GM12878 (cell line): ENCODE measurements around the gene ATP7A. TPM values are rescaled to one million over a fixed set of nuclear protein-coding genes. Genes with fewer than 3 reads are reported as not detected.

Experiments
- ATAC-seq: fragments of 200-7000 bp; cut with Tn5 transposase; 3 replicates; pipeline ENCODE4 v1.9.1; 2020; ENCODE audit warnings: mild to moderate bottlenecking, moderate library complexity
- BruUV-seq: library from RNA; stranded (reverse); fragments of 400-500 nt; replicated peaks from 2 replicates; lab custom pipeline; 2021; lab: Mats Ljungman, UMichigan
- CTCF ChIA-PET: fragments of 300-600 bp; sonication (Branson Sonifier 250); formaldehyde crosslinking; extraction: SDS; loops from one replicate; lab custom pipeline; 2021; ENCODE audit warnings: inconsistent platforms; lab: Yijun Ruan, JAX
- POLR2A ChIA-PET: fragments of 350-600 bp; formaldehyde crosslinking; extraction: SDS; loops from one replicate; lab custom pipeline; 2021; ENCODE audit warnings: inconsistent platforms; lab: Charles Lee
- RAD21 ChIA-PET: fragments of 300-600 bp; sonication (Branson Sonifier 250); formaldehyde crosslinking; loops from one replicate; lab custom pipeline; 2023; ENCODE audit warnings: antibody characterized with exemption; ENCODE audit not compliant: unreplicated experiment; lab: Charles Lee
- SMC1A ChIA-PET: fragments of 300-600 bp; sonication (Branson Sonifier 250); formaldehyde crosslinking; loops from one replicate; lab custom pipeline; 2023; ENCODE audit not compliant: unreplicated experiment, uncharacterized antibody; lab: Charles Lee
- DNase-seq: peaks from one replicate; pipeline ENCODE4 v3.0.0-alpha.2; 2011; ENCODE audit warnings: low read depth, low spot score
- FAIRE-seq: peaks from 3 replicates; lab custom pipeline; 2011; peaks lifted over from hg19 to GRCh38; lab: Jason Lieb, UNC
- H2AFZ ChIP-seq: 2 replicates; pipeline ENCODE4 v1.6.0; 2011; ENCODE audit warnings: low read depth, low read length, control low read depth; ENCODE audit not compliant: control insufficient read depth
- H3K27ac ChIP-seq: 2 replicates; pipeline ENCODE4 v1.5.1; 2011; ENCODE audit warnings: control low read depth; ENCODE audit not compliant: control insufficient read depth, insufficient read depth
- H3K27me3 ChIP-seq, 2 experiments: replicated peaks in 1 of 2; 2 replicates each; pipeline versions ENCODE4 v1.6.0 to v1.6.1; 2011; ENCODE audit warnings: low read length in 1 of 2; ENCODE audit not compliant: control insufficient read depth in 2 of 2, insufficient read depth in 2 of 2
- H3K36me3 ChIP-seq, 2 experiments: 2 replicates each; pipeline ENCODE4 v1.5.1; 2011; ENCODE audit warnings: low read length in 1 of 2; ENCODE audit not compliant: control insufficient read depth in 2 of 2, insufficient read depth in 2 of 2
- H3K4me1 ChIP-seq: 2 replicates; pipeline ENCODE4 v1.6.1; 2011; ENCODE audit warnings: mild to moderate bottlenecking, low read length, moderate library complexity, mixed read lengths; ENCODE audit not compliant: control insufficient read depth, insufficient read depth
- H3K4me2 ChIP-seq: 2 replicates; pipeline ENCODE4 v1.6.0; 2011; ENCODE audit warnings: control low read depth; ENCODE audit not compliant: control insufficient read depth, insufficient read depth
- H3K4me3 ChIP-seq: fragments of 200-600 bp; sonication (generic); 2 replicates; pipeline ENCODE4 v1.5.1; 2016
- H3K79me2 ChIP-seq: 2 replicates; pipeline ENCODE4 v1.6.0; 2011; ENCODE audit warnings: low read length; ENCODE audit not compliant: control insufficient read depth, insufficient read depth
- H3K9ac ChIP-seq: 2 replicates; pipeline ENCODE4 v1.8.0; 2011; ENCODE audit warnings: low read length, control low read depth, mixed read lengths; ENCODE audit not compliant: control insufficient read depth, insufficient read depth
- H3K9me3 ChIP-seq: replicated peaks from 3 replicates; pipeline ENCODE4 v1.5.1; 2011; ENCODE audit warnings: mild to moderate bottlenecking, low read length; ENCODE audit not compliant: control insufficient read depth, insufficient read depth
- H4K20me1 ChIP-seq: 2 replicates; pipeline ENCODE4 v1.6.0; 2011; ENCODE audit not compliant: control insufficient read depth, insufficient read depth
- BCL3 ChIP-seq: IDR thresholded peaks from 2 replicates; pipeline ENCODE4 v1.6.1; 2011; ENCODE audit warnings: borderline replicate concordance, low read depth, mild to moderate bottlenecking, moderate library complexity, low read length; ENCODE audit not compliant: insufficient read depth, poor library complexity, severe bottlenecking
- BCLAF1 ChIP-seq: fragments of 450-650 bp; IDR thresholded peaks from 2 replicates; pipeline ENCODE4 v1.6.1; 2017; ENCODE audit warnings: antibody characterized with exemption, mild to moderate bottlenecking, moderate library complexity
- BRCA1 ChIP-seq: IDR thresholded peaks from 2 replicates; pipeline ENCODE4 v1.6.1; 2011; ENCODE audit warnings: low read depth, low read length, improper control_type of control experiment
- CREM ChIP-seq: IDR thresholded peaks from 2 replicates; pipeline ENCODE4 v1.6.1; 2014; ENCODE audit warnings: antibody characterized with exemption, low read depth
- DPF2 ChIP-seq: fragments of 450-650 bp; IDR thresholded peaks from 2 replicates; pipeline ENCODE4 v1.6.1; 2017; ENCODE audit warnings: mild to moderate bottlenecking
- EED ChIP-seq: sonication (generic); IDR thresholded peaks from 2 replicates; pipeline ENCODE4 v1.6.1; 2016; ENCODE audit warnings: antibody characterized with exemption, low read depth
- ETV6 ChIP-seq, 2 experiments: fragments of 450-650 bp in 1 of 2; IDR thresholded peaks in 1 of 2; conservative IDR thresholded peaks in 1 of 2; 2 replicates each; pipeline ENCODE4 v1.6.1; 2014; ENCODE audit warnings: antibody characterized with exemption in 1 of 2, borderline replicate concordance in 1 of 2, low read depth in 1 of 2, mild to moderate bottlenecking in 1 of 2, moderate library complexity in 1 of 2
- JUND ChIP-seq: IDR thresholded peaks from 2 replicates; pipeline ENCODE4 v1.6.1; 2012; ENCODE audit warnings: low read depth, mild to moderate bottlenecking, low read length, improper control_type of control experiment, moderate library complexity
- NFXL1 ChIP-seq: fragments of 450-650 bp; IDR thresholded peaks from 2 replicates; pipeline ENCODE4 v1.6.1; 2017; ENCODE audit warnings: antibody characterized with exemption, mild to moderate bottlenecking, borderline replicate concordance
- PAX5 ChIP-seq: IDR thresholded peaks from 2 replicates; pipeline ENCODE4 v1.6.1; 2011; ENCODE audit warnings: low read depth, low read length, borderline replicate concordance
- PML ChIP-seq: IDR thresholded peaks from 2 replicates; pipeline ENCODE4 v1.6.1; 2012; ENCODE audit warnings: low read length, inconsistent platforms
- REST ChIP-seq: IDR thresholded peaks from 2 replicates; pipeline ENCODE4 v1.6.1; 2012; ENCODE audit warnings: mild to moderate bottlenecking, low read depth, low read length
- SMAD5 ChIP-seq: IDR thresholded peaks from 2 replicates; pipeline ENCODE4 v1.6.1; 2016; ENCODE audit warnings: antibody characterized with exemption, low read depth
- SMARCA5 ChIP-seq: fragments of 450-650 bp; IDR thresholded peaks from 2 replicates; pipeline ENCODE4 v1.6.1; 2017; ENCODE audit warnings: mild to moderate bottlenecking
- ZNF217 ChIP-seq: fragments of 450-650 bp; IDR thresholded peaks from 2 replicates; pipeline ENCODE4 v1.6.1; 2017; ENCODE audit warnings: antibody characterized with exemption, mild to moderate bottlenecking
- WGBS: methylation state at CpG from one replicate; pipeline ENCODE4 v1.1.6; 2016; ENCODE audit warnings: low lambda C conversion rate; ENCODE audit not compliant: insufficient replicate concordance, insufficient coverage; ENCODE audit errors: missing lambda C conversion rate; 5-methylcytosine and 5-hydroxymethylcytosine counted together
- in situ Hi-C: fragments of 300-500 bp; cut with MboI; formaldehyde crosslinking; loops from 9 replicates; pipeline ENCODE4 v1.14.3; 2018; ENCODE audit warnings: mixed read lengths
- intact Hi-C: fragments of 100-400 bp; cut with micrococcal nuclease; formaldehyde crosslinking; loops from one replicate; pipeline ENCODE4 v1.14.2; 2022; ENCODE audit not compliant: unreplicated experiment
- polyA plus RNA-seq, 11 experiments: library from polyadenylated mRNA; depleted of rRNA in 4 of 11; unstranded in 6 of 11; stranded (reverse) in 5 of 11; fragments of >200 nt; fragmentation: Nextera tagmentation in 4 of 11; fragmentation: Illumina TruSeq in 1 of 11; extraction: Ambion mirVana in 4 of 11; extraction: Trizol in 1 of 11; gene quantifications; 1 replicate in 1 of 11; 2 replicates in 10 of 11; pipeline versions ENCODE4 v1.2.1 to v1.2.3, GENCODE V29; 2011 to 2016; ENCODE audit warnings: inconsistent platforms in 2 of 11, missing spikeins in 2 of 11, low read depth in 1 of 11
- total RNA-seq, 4 experiments: library from RNA; depleted of rRNA in 3 of 4; stranded (reverse); fragments of >200 nt in 3 of 4; fragmentation: Illumina TruSeq in 1 of 4; extraction: Trizol in 1 of 4; gene quantifications; 2 replicates each; pipeline versions ENCODE4 v1.2.1 to v1.2.3, GENCODE V29; 2013 to 2021

Gene ATP7A
- total and polyA plus RNA-seq, 10 of the 15 experiments (the other 5 are each of a cell fraction or from before 2014, with no cell fraction given) = 2.5 to 12.0 (median 7.6) TPM

- TF ChIP-seq NFXL1 (no peak), BCL3 (no peak), PAX5 (no peak), ZNF217 (no peak), REST (no peak), JUND (no peak), SMARCA5 (no peak), BCLAF1 (no peak), CREM (no peak), EED (no peak), DPF2 (no peak), ETV6 (conservative IDR thresholded peaks at IDR 0.05 in 1 of 2, IDR thresholded peaks at IDR 0.05 in 1 of 2; ENCODE audit: borderline replicate concordance in 1 of 2, low read depth in 1 of 2) (no peak), BRCA1 (no peak), PML (no peak), SMAD5 (no peak)
- TF ChIP-seq, all 136 proteins: peak for 0
- FAIRE-seq (no peak), ATAC-seq (no peak), DNase-seq (no peak)
- intact Hi-C loops (no loop called here), in situ Hi-C loops (no loop called here)
- BruUV-seq = no TSS peak
- H3K9me3 ChIP-seq = no peaks in the 10 kb centered on the region; the same call in 2 of the 3 replicates
- H2AFZ ChIP-seq = no peak overlapping the region
- H4K20me1 ChIP-seq = no peaks in the 10 kb centered on the region
- H3K27ac ChIP-seq = no peak overlapping the region
- RAD21 ChIA-PET = no interaction called here
- H3K4me1 ChIP-seq = no peaks in the 10 kb centered on the region
- POLR2A ChIA-PET = no interaction called here
- WGBS = 58% methylated on average over 1 of the region's 1 CpG
- no peaks in the 10 kb centered on the region for H3K27me3 ChIP-seq
- H3K4me2 ChIP-seq = no peak overlapping the region
- H3K4me3 ChIP-seq = no peak overlapping the region
- SMC1A ChIA-PET = no interaction called here
- H3K79me2 ChIP-seq = no peaks in the 10 kb centered on the region
- H3K36me3 ChIP-seq = no peaks in the 10 kb centered on the region
- H3K9ac ChIP-seq = no peak overlapping the region
- CTCF ChIA-PET = interaction anchor here (1.1 kb wide), 1 partner anchor 50 kb away, joined by 4 read pairs; no protein-coding TSS in a partner anchor
These were observed 57.1 kb downstream of the ATP7A start for GRCh38 chrX:77967631-77968030.
